WTC11 (cell line): ENCODE data around the gene ESYT3. TPM values are rescaled to one million over a fixed set of nuclear protein-coding genes. Genes with fewer than 3 reads are reported as not detected.

Experiments used
- ATAC-seq: fragments of 200-7000 bp; cut with Tn5 transposase; 2 replicates; pipeline ENCODE4 v1.10.0; 2021; ENCODE audit warnings: mild to moderate bottlenecking, moderate library complexity
- CTCF ChIA-PET: fragments of 300-600 bp; sonication (Branson Sonifier 250); formaldehyde crosslinking; loops from one replicate; lab custom pipeline; 2021; ENCODE audit warnings: antibody characterized with exemption; lab: Charles Lee
- POLR2A ChIA-PET: fragments of 350-600 bp; sonication (Branson Sonifier 250); formaldehyde crosslinking; loops from one replicate; lab custom pipeline; 2021; ENCODE audit warnings: antibody characterized with exemption; lab: Charles Lee
- DNase-seq: peaks from one replicate; pipeline ENCODE4 v3.0.0; 2021; ENCODE audit warnings: low spot score
- H3K27ac Mint-ChIP-seq: 2 replicates; pipeline ENCODE4 v1.8.0; 2021; ENCODE audit warnings: mixed read lengths
- H3K27me3 Mint-ChIP-seq: 2 replicates; pipeline ENCODE4 v1.8.0; 2021; ENCODE audit warnings: low read depth, mild to moderate bottlenecking, moderate library complexity, mixed read lengths
- H3K36me3 Mint-ChIP-seq: 2 replicates; pipeline ENCODE4 v1.8.0; 2021; ENCODE audit warnings: mixed read lengths
- H3K4me1 Mint-ChIP-seq: 2 replicates; pipeline ENCODE4 v1.8.0; 2022; ENCODE audit warnings: mixed read lengths
- H3K4me3 Mint-ChIP-seq: 2 replicates; pipeline ENCODE4 v1.8.0; 2021; ENCODE audit warnings: mild to moderate bottlenecking, moderate library complexity, mixed read lengths
- H3K9me3 Mint-ChIP-seq: 2 replicates; pipeline ENCODE4 v1.8.0; 2021; ENCODE audit warnings: mixed read lengths
- ATF1 ChIP-seq: sonication (generic); formaldehyde crosslinking; IDR thresholded peaks from 2 replicates; pipeline ENCODE4 v1.8.1; 2023; ENCODE audit warnings: mild to moderate bottlenecking, moderate library complexity, missing genetic modification reagents
- ATF6 ChIP-seq: sonication (generic); formaldehyde crosslinking; IDR thresholded peaks from 2 replicates; pipeline ENCODE4 v1.8.1; 2023; ENCODE audit warnings: mild to moderate bottlenecking, missing genetic modification reagents
- EMX1 ChIP-seq: fragments of 250-450 bp; sonication (Bioruptor Pico); IDR thresholded peaks from 2 replicates; pipeline ENCODE4 v1.8.0; 2021; ENCODE audit warnings: mild to moderate bottlenecking
- FOXJ3 ChIP-seq: sonication (generic); formaldehyde crosslinking; IDR thresholded peaks from 2 replicates; pipeline ENCODE4 v1.9.0; 2021; ENCODE audit warnings: missing genetic modification reagents, mild to moderate bottlenecking, borderline replicate concordance
- HMGA2 ChIP-seq: fragments of 250-450 bp; sonication (Bioruptor Pico); IDR thresholded peaks from 2 replicates; pipeline ENCODE4 v1.4.0; 2021; ENCODE audit warnings: mild to moderate bottlenecking, moderate library complexity
- IRF2 ChIP-seq: sonication (generic); formaldehyde crosslinking; IDR thresholded peaks from 2 replicates; pipeline ENCODE4 v1.8.0; 2022; ENCODE audit warnings: low read depth, missing genetic modification reagents, borderline replicate concordance
- JUN ChIP-seq: sonication (generic); formaldehyde crosslinking; IDR thresholded peaks from 2 replicates; pipeline ENCODE4 v1.8.0; 2023; ENCODE audit warnings: mild to moderate bottlenecking, missing genetic modification reagents
- MYBL2 ChIP-seq: sonication (generic); formaldehyde crosslinking; IDR thresholded peaks from 2 replicates; pipeline ENCODE4 v1.8.1; 2023; ENCODE audit warnings: mild to moderate bottlenecking, moderate library complexity, missing genetic modification reagents
- NFE2L1 ChIP-seq: sonication (generic); formaldehyde crosslinking; IDR thresholded peaks from 2 replicates; pipeline ENCODE4 v1.8.1; 2023; ENCODE audit warnings: missing genetic modification reagents
- NR1H2 ChIP-seq: sonication (generic); formaldehyde crosslinking; IDR thresholded peaks from 2 replicates; pipeline ENCODE4 v1.9.0; 2021; ENCODE audit warnings: mild to moderate bottlenecking, moderate library complexity, missing genetic modification reagents
- NR2C2 ChIP-seq: sonication (generic); formaldehyde crosslinking; IDR thresholded peaks from 2 replicates; pipeline ENCODE4 v1.8.0; 2022; ENCODE audit warnings: mild to moderate bottlenecking, missing genetic modification reagents
- total RNA-seq: library from RNA; stranded (reverse); gene quantifications from 3 replicates; pipeline ENCODE4 v1.2.3, GENCODE V29; 2021
- TF ChIP-seq, protein P1 (sequence below): sonication (generic); formaldehyde crosslinking; IDR thresholded peaks from 2 replicates; pipeline ENCODE4 v1.8.1; 2022; ENCODE audit warnings: missing genetic modification reagents, borderline replicate concordance
- TF ChIP-seq, protein P2 (sequence below): sonication (generic); formaldehyde crosslinking; IDR thresholded peaks from 2 replicates; pipeline ENCODE4 v1.8.0; 2023; ENCODE audit warnings: missing genetic modification reagents
- TF ChIP-seq, protein P3 (sequence below): fragments of 200-600 bp; IDR thresholded peaks from 2 replicates; pipeline ENCODE4 v1.8.0; 2022; ENCODE audit warnings: antibody characterized with exemption
- TF ChIP-seq, protein P4 (sequence below): fragments of 250-450 bp; sonication (Bioruptor Pico); IDR thresholded peaks from 2 replicates; pipeline ENCODE4 v1.9.0; 2021; ENCODE audit warnings: mild to moderate bottlenecking

Gene ESYT3
- total RNA-seq, 1 experiment from 2014 or later, result 6.4 TPM

DNA sequence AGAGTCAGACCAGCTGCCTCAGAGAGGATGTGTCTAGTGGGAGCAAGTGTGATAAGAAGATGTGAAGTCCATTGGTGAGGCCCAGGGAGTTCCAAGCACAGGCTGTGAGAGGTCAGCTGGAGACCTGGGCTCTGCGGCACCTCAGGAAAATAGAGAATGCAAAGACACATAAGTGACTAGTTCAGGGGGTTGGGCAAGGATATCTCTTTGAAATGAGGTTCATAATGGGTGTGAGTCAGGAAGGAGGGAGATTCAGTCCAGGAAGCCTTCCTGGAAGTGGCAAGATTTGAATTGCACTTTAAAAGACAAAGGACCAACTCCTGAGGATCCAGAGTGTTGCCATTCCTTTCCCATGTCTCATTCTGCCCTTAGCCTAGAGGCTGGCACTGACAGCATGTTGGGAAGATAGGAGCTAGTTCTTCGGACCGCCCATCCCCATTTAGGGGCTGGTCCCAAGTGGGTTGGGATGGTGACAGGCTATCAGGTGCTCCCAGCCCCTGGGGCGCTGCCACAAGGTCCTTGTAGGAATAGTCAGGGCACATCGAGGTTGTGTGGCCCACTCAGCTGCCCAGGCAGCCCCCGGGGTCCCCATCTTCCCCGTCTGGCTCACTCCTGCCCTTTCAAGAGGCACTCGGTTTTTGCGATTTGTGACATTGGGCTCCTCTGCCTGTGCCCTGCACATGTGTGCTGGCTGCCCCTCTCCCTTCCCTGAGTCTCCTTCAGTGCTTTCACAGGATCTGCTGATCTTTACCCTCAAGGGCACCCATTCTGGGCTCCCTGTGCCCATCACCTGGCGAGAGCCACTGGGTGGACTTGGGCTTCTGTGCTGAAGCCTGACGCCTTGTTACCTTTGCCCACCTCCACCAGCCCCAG, 23.7 kb downstream of the ESYT3 start (continued):
- no peak for TF ChIP-seq IRF2 (CRISPR knock-in tag)
- TF ChIP-seq, protein P1, sequence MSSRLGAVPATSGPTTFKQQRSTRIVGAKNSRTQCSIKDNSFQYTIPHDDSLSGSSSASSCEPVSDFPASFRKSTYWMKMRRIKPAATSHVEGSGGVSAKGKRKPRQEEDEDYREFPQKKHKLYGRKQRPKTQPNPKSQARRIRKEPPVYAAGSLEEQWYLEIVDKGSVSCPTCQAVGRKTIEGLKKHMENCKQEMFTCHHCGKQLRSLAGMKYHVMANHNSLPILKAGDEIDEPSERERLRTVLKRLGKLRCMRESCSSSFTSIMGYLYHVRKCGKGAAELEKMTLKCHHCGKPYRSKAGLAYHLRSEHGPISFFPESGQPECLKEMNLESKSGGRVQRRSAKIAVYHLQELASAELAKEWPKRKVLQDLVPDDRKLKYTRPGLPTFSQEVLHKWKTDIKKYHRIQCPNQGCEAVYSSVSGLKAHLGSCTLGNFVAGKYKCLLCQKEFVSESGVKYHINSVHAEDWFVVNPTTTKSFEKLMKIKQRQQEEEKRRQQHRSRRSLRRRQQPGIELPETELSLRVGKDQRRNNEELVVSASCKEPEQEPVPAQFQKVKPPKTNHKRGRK (CRISPR knock-in tag), result no peak

- Mint-ChIP-seq H3K36me3 (peaks cover 14% of the 10 kb centered on the region), H3K4me3 (no peak overlapping the region), H3K4me1 (peaks cover 4% of the 10 kb centered on the region; the same call in 1 of the 2 replicates), H3K9me3 (no peaks in the 10 kb centered on the region), H3K27ac (no peak overlapping the region; the same call in 1 of the 2 replicates), H3K27me3 (no peaks in the 10 kb centered on the region)
- ATAC-seq, result no peak
- TF ChIP-seq NR2C2 (CRISPR knock-in tag), result no peak
- TF ChIP-seq, protein P2, sequence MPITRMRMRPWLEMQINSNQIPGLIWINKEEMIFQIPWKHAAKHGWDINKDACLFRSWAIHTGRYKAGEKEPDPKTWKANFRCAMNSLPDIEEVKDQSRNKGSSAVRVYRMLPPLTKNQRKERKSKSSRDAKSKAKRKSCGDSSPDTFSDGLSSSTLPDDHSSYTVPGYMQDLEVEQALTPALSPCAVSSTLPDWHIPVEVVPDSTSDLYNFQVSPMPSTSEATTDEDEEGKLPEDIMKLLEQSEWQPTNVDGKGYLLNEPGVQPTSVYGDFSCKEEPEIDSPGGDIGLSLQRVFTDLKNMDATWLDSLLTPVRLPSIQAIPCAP, result no peak
- no peak for DNase-seq
- ChIA-PET POLR2A (no interaction called here), CTCF (interaction anchor here (1.5 to 2.2 kb wide), 4 partner anchors 8 to 465 kb away, joined by 4 to 9 read pairs (median 7); partner anchors contain the start of gene ESYT3)
Observed at GRCh38 chr3:138458774-138459499, 24.5 kb downstream of the ESYT3 start.

DNA sequence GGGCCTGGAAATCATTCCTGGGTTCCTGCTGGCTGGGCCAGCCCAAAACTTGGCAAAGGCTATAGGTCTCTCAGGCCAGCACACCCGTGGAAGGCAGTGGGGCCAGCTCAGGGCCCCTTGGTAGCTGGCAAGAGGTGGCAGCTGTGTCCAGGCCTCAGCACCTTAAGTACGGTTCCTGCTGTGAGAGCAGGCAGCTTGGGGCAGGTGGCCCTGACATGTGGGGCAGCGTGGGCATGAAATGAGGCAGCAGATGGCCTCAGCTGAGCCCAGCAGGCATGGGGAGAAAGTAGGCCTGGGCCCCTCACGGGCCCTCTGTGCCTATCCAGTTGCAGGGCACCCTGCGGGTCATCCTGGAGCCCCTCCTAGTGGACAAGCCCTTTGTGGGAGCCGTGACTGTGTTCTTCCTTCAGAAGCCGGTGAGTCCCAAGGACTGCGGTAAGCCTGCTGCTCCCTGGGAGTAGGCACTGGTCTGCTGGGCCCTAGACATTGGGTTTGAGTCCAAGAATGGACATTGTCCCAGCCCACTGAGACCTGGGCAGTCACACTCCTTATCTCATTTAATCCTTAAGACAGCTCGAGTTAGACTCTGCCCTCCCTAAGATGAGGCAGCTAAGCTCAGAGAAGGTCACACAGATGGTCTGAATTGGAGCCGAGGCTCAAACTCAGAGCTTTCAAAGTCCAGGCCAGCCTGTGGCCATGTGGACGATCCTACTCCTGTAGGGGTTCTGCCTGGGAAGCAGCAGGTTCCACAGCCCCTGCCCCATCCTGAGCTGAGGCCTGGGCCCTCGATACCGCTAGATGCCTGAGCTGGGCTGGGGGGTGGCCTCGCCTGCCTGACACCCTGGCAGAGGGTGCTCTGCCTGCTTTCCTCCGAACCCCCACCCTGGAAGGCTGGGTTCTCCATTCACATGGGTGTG, 25.5 kb downstream of the ESYT3 start:
- H3K4me3 Mint-ChIP-seq, result no peak overlapping the region
- no peak for DNase-seq
- H3K27ac Mint-ChIP-seq, result no peak overlapping the region
- peaks cover 14% of the 10 kb centered on the region for H3K36me3 Mint-ChIP-seq
- no peaks in the 10 kb centered on the region for H3K9me3 Mint-ChIP-seq
- TF ChIP-seq NFE2L1 (CRISPR knock-in tag), result no peak
- TF ChIP-seq EMX1 (CRISPR knock-in tag), result no peak
- TF ChIP-seq NR1H2 (CRISPR knock-in tag), result no peak
- no peak for TF ChIP-seq HMGA2 (CRISPR knock-in tag)
- TF ChIP-seq, protein P3, sequence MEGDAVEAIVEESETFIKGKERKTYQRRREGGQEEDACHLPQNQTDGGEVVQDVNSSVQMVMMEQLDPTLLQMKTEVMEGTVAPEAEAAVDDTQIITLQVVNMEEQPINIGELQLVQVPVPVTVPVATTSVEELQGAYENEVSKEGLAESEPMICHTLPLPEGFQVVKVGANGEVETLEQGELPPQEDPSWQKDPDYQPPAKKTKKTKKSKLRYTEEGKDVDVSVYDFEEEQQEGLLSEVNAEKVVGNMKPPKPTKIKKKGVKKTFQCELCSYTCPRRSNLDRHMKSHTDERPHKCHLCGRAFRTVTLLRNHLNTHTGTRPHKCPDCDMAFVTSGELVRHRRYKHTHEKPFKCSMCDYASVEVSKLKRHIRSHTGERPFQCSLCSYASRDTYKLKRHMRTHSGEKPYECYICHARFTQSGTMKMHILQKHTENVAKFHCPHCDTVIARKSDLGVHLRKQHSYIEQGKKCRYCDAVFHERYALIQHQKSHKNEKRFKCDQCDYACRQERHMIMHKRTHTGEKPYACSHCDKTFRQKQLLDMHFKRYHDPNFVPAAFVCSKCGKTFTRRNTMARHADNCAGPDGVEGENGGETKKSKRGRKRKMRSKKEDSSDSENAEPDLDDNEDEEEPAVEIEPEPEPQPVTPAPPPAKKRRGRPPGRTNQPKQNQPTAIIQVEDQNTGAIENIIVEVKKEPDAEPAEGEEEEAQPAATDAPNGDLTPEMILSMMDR, result no peak
- TF ChIP-seq JUN, result no peak
- TF ChIP-seq, protein P4, sequence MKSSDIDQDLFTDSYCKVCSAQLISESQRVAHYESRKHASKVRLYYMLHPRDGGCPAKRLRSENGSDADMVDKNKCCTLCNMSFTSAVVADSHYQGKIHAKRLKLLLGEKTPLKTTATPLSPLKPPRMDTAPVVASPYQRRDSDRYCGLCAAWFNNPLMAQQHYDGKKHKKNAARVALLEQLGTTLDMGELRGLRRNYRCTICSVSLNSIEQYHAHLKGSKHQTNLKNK (CRISPR knock-in tag), result no peak
- no peak for TF ChIP-seq MYBL2 (CRISPR knock-in tag)
- no peak for TF ChIP-seq FOXJ3 (CRISPR knock-in tag)
- no peak for TF ChIP-seq ATF6 (CRISPR knock-in tag)
- no peak for TF ChIP-seq ATF1 (CRISPR knock-in tag)
- H3K27me3 Mint-ChIP-seq, result no peaks in the 10 kb centered on the region
- ChIA-PET CTCF (interaction anchor here (0.9 to 2.2 kb wide), 6 partner anchors 9 to 464 kb away, joined by 3 to 9 read pairs (median 6); partner anchors contain the start of gene ESYT3), POLR2A (no interaction called here)
- peak; percentile 54; the same call in 1 of the 2 replicates for ATAC-seq
- H3K4me1 Mint-ChIP-seq, result peaks cover 4% of the 10 kb centered on the region; the same call in 1 of the 2 replicates
